ENCODE measurements around the gene ZEB2.
A peak's percentile ranks its signal among the peaks of the same experiment; 100 is the strongest.

Gene ZEB2

DNA sequence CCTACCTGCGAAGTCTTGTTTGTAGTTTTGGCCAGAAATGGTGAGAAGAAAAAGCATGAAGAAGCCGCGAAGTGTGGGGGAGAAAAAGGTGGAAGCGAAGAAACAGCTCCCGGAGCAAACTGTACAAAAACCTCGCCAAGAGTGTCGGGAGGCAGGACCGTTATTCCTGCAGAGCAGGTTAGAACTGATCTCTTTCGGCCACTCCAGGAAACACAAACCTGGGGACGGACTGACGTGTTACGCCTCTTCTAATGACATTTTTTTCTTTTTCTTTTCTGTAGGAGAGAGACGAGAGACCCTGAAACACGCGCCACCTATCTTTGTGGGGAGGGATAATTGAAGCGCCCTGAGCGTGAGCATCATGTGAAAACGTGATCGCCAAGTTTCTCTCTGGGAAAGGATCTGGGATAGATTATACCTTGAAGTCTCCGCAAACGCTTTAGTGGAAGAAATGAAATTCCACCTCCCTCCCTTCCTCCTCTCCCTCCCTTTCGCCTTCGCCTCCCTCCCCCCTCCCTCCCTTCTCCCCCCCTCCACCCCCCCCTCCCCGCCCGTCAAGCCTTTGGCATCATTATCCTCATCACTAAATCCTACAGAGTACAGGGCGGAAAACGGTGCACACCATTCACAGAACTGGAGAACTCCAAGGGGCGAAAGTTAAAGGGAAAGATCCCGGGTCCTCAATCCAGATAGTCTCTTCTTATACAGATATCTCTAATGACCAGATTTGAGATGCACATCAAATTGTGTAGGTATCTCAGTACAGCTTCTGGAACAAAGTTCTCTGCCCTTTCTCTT is at the start of gene ZEB2:
Gene ZEB2 (minus strand): TSS at position 186 of the 798 bp plus-strand sequence. CDS start 2,769 bp downstream, outside the sequence.
- peak; percentile 68 for DNase-seq (ENCODE audit: low spot score)

DNA sequence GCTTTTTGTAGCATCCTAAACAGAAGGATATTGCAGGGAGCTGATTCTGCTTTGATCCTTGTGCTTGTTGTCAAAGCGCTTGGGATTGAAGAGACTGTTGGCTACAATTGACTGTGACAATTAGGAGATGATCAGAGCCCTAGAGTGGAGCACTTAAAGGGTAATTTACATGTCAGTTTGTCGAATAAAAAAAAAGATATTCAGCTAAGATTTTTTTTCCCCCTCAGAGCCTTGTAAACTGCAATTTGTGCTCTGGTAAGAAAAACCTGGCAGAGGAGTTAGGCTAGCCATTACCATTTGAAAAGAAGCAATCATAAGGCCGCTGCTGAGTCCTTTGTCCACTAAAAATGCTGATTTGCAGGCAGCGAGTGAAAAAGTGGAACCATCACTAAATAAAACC is 47.8 kb upstream of the ZEB2 start:
- no peak for DNase-seq (ENCODE audit: low spot score)

GRCh38 chr2:144566448-144566847 is 46.5 kb upstream of the ZEB2 start:
- DNase-seq (ENCODE audit: low spot score), result no peak

DNA sequence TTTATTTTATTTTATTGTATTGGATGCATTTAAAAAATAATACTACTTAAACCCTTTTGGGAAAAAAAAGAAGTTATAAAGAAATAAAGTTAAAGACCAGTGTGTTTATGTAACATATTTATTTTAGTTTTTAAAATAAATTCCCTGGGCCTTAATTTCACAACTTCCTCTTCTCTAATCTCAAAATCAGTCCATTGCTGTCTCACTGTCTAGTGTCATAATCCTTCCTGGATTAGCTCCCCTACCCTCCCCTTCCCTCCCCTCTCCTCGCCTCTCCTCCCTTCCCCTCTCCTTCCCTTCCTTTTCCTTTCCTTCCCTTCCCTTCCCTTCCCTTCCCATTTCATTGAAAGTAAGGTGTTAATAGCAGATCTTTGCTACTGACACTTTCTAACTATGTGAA is 40.3 kb upstream of the ZEB2 start:
- DNase-seq (ENCODE audit: low spot score), result no peak

GRCh38 chr2:144559681-144560080 is 39.8 kb upstream of the ZEB2 start:
- no peak for DNase-seq (ENCODE audit: low spot score)

GRCh38 chr2:144559242-144559641 is 39.3 kb upstream of the ZEB2 start:
- no peak for DNase-seq (ENCODE audit: low spot score)

- DNase-seq (ENCODE audit: low spot score), result no peak
Measured at GRCh38 chr2:144554492-144555210, 34.7 kb upstream of the ZEB2 start.

GRCh38 chr2:144553379-144553778 is 33.5 kb upstream of the ZEB2 start:
- peak; percentile 50 for DNase-seq (ENCODE audit: low spot score)

DNA sequence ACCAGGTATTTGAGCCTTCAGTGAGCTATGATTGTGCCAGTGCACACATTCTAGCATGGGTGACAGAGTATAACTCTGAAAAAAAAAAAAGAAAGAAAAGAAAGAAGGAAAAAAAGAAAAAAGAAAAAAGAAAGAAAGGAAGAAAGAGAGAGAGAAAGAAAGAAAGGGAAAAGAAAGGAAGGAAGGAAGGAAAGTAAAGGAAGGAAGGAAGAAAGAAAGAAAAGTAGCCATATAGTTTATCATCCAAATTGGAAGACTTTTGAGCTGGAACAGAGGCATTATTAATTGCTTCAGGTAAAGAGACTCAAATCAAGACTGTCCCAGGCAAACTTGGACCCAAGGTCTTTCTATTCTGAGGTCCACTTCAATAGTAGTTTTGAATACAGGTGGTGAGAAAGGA is 32.9 kb upstream of the ZEB2 start:
- DNase-seq (ENCODE audit: low spot score), result no peak

DNA sequence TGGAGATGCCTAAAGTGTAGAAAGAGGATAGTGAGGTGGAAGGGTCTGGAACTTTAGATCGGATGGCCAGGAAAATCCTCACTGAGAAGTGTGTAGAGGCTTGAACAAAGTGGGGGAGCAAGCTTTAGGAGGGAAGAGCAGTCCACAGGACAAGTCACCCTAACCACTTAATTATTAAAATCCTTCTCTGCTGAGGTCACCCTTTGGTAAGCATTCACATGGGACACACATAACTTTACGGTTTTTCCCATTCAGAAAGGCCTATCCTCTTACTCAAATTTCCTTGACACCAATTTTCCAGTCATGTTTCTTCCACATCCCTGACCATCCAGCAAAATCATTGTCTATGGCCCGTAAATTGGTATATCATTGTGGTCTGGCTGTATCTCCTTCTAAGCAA is 31.0 kb upstream of the ZEB2 start:
- DNase-seq (ENCODE audit: low spot score), result peak; percentile 4

- DNase-seq (ENCODE audit: low spot score), result no peak
Measured at GRCh38 chr2:144550084-144550483, 30.2 kb upstream of the ZEB2 start.

GRCh38 chr2:144548532-144549191 is 28.7 kb upstream of the ZEB2 start:
- no peak for DNase-seq (ENCODE audit: low spot score)

- no peak for DNase-seq (ENCODE audit: low spot score)
Measured at GRCh38 chr2:144548088-144548487, 28.2 kb upstream of the ZEB2 start.

DNA sequence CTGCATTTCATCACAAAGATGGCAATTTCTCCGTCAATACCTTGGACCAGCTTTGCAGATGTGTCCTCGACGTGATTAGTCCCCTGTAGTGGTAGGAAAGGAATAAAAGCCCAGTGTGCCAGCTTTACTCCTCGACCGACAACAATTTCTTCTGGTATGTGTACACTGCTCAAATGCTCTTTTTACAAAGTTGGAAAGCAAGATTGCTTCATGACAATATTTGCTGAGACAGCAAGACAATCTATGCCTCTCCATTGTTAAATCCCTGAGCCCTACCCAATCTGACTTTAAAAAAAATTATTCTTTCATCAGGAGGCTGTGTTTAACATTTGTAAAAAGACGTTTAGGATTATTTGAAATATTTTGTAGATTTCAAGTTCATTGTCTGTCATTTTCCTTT is 27.6 kb upstream of the ZEB2 start:
- no peak for DNase-seq (ENCODE audit: low spot score)

DNA sequence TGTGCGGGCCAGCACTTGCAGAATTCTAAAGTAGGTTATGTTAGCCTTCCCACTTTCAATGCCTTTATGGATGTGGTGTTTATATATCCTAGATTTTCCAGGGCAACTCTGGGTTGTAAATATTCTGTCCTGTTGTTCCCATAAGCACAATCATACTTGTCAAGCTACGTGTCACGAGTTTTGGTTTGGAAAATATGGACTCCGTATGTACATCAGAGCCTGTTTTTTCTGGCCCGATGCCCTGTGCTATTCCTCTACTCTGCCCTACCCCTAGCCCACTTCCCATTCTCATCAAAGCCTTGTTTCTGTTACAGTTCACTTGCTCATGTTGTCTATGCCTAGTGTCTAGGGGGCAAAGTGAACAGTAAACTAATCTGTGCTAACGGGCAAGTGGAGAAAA is 27.0 kb upstream of the ZEB2 start:
- no peak for DNase-seq (ENCODE audit: low spot score)

DNA sequence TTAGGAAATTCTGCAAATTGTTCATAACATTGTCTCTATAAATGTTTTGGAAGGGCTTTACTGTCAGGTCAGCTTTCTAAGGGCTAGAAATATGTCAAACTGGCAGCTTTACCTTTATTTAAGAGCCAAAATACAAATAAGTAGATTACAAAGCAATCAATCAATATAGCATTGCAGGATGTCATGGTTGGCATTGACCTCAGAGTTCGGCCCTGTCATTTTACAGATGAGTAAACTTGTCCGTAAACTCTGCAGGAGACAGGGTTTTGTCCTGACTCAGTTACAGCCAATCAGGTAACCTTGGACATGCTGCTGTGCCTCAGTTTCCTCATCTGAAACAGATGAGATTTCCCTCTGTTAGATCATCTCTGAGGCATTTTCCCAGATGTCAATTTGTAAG is 25.9 kb upstream of the ZEB2 start:
- DNase-seq (ENCODE audit: low spot score), result no peak

DNA sequence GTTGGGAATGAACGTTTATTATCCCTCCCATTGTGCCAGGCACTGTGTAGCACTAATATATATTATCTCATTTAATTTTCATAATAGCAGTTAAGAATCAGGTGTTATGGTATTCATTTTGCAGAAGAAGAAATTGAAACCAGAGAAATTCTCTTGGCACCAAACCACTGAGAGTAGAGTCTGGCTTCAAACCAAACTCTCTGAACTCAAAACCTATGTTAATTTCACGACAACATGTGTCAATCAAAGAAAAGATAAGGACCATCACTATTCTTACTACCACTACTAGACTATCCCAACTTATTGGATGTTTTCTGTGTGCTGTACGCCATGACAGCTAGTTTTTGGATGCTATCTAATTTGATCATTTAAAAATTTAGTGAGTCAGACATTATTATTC is 24.1 kb upstream of the ZEB2 start:
- no peak for DNase-seq (ENCODE audit: low spot score)

- no peak for DNase-seq (ENCODE audit: low spot score)
Measured at GRCh38 chr2:144541396-144541795, 21.5 kb upstream of the ZEB2 start.

- DNase-seq (ENCODE audit: low spot score), result no peak
Measured at GRCh38 chr2:144539289-144539782, 19.4 kb upstream of the ZEB2 start.

GRCh38 chr2:144535300-144535699 is 15.4 kb upstream of the ZEB2 start:
- DNase-seq (ENCODE audit: low spot score), result no peak

GRCh38 chr2:144533221-144533620 is 13.3 kb upstream of the ZEB2 start:
- DNase-seq (ENCODE audit: low spot score), result no peak

GRCh38 chr2:144530596-144530995 is 10.7 kb upstream of the ZEB2 start:
- no peak for DNase-seq (ENCODE audit: low spot score)

DNA sequence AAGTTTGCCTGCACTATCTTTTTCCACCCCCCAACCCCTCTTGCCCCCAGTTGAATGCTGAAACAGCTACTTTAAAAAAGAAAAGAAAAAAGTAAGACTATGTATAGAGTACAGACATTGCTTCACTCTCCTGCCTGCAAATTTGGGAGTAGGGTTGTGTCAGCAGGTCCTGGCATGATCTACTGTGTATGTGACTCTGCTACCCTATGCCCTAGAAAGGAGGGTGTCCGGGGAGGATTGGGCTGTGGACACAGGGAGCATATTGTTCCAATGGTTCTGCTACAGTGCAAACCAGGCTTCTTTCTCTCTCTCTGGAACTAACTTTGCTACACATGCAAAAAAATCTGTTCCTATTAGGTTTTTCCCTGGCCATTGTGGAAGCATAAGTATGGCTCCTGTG is 9.9 kb upstream of the ZEB2 start:
- DNase-seq (ENCODE audit: low spot score), result no peak
